H1 (cell line): Measurements from ENCODE around the gene GPRIN1.

Experiments
- CEBPB ChIP-seq: IDR thresholded peaks from 2 replicates; pipeline ENCODE4 v1.6.1; 2012; ENCODE audit warnings: low read depth, low read length
- CTCF ChIP-seq, 3 experiments: IDR thresholded peaks; 1 replicate in 2 of 3; 2 replicates in 1 of 3; pipeline versions ENCODE4 v1.5.1 to v1.6.1; 2011; ENCODE audit warnings: low read length in 3 of 3, mild to moderate bottlenecking in 3 of 3, inconsistent platforms in 2 of 3, low read depth in 1 of 3, moderate library complexity in 1 of 3; ENCODE audit not compliant: insufficient read depth in 1 of 3; ENCODE audit errors: control extremely low read depth in 1 of 3
- GTF2F1 ChIP-seq: IDR thresholded peaks from 2 replicates; pipeline ENCODE4 v1.6.1; 2012; ENCODE audit warnings: low read depth, low read length, improper control_type of control experiment, borderline replicate concordance
- POLR2AphosphoS5 ChIP-seq: IDR thresholded peaks from 2 replicates; pipeline ENCODE4 v1.6.1; 2011; ENCODE audit warnings: low read depth, low read length
- RAD21 ChIP-seq, 2 experiments: IDR thresholded peaks in 1 of 2; conservative IDR thresholded peaks in 1 of 2; 2 replicates each; pipeline ENCODE4 v1.6.1; 2011; ENCODE audit warnings: low read depth in 2 of 2, low read length in 2 of 2, improper control_type of control experiment in 1 of 2, inconsistent platforms in 1 of 2, mild to moderate bottlenecking in 1 of 2, moderate library complexity in 1 of 2
- SP1 ChIP-seq: IDR thresholded peaks from 2 replicates; pipeline ENCODE4 v1.6.1; 2011; ENCODE audit warnings: low read depth, low read length

- TF ChIP-seq CTCF (IDR thresholded peaks at IDR 0.05; ENCODE audit: control extremely low read depth in 1 of 3, insufficient read depth in 1 of 3, low read depth in 1 of 3, low read length in 3 of 3) (no peak), POLR2AphosphoS5 (no peak), CEBPB (no peak), SP1 (no peak), RAD21 (IDR thresholded peaks at IDR 0.05 in 1 of 2, conservative IDR thresholded peaks at IDR 0.05 in 1 of 2; ENCODE audit: low read depth in 2 of 2, low read length in 2 of 2) (no peak), GTF2F1 (no peak)
Measured at GRCh38 chr5:176596069-176596644, 13.8 kb downstream of the GPRIN1 start.
